ENCODE results near the gene PRMT9.

DNA sequence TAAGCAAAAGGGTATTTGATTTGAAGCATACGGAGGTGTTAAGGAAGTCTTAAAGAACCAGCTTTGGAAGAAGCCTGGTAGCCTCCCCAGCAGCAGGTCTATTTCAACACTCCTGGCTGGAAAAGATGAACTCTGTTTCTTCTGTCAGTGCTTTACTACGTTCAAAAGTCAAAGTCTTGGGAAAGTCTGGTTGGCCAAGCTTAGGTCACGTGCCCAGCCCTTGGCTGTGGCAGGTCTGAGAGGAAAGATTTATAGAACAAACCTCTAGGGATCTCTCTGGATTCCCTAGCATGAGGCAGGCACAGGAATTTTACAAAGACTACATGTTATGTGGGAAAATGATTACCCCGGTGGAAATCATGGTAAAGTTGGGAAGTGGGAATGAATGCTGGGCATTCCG, 39.4 kb upstream of the PRMT9 start:
- TF ChIP-seq, protein P1, sequence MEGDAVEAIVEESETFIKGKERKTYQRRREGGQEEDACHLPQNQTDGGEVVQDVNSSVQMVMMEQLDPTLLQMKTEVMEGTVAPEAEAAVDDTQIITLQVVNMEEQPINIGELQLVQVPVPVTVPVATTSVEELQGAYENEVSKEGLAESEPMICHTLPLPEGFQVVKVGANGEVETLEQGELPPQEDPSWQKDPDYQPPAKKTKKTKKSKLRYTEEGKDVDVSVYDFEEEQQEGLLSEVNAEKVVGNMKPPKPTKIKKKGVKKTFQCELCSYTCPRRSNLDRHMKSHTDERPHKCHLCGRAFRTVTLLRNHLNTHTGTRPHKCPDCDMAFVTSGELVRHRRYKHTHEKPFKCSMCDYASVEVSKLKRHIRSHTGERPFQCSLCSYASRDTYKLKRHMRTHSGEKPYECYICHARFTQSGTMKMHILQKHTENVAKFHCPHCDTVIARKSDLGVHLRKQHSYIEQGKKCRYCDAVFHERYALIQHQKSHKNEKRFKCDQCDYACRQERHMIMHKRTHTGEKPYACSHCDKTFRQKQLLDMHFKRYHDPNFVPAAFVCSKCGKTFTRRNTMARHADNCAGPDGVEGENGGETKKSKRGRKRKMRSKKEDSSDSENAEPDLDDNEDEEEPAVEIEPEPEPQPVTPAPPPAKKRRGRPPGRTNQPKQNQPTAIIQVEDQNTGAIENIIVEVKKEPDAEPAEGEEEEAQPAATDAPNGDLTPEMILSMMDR (conservative IDR thresholded peaks at IDR 0.05 in 1 of 2, IDR thresholded peaks at IDR 0.05 in 1 of 2; ENCODE audit: extremely low read depth in 1 of 2, insufficient read depth in 1 of 2, low read depth in 1 of 2, low read length in 2 of 2), result no peak
- no peak for TF ChIP-seq EZH2 (IDR thresholded peaks at IDR 0.05; ENCODE audit: borderline replicate concordance, low read length)
